Measurements from ENCODE around the gene TUBB2A. TPM values are rescaled to one million over a fixed set of nuclear protein-coding genes. Genes with fewer than 3 reads are reported as not detected.

The TUBB2A gene
- total RNA-seq, 1 experiment from 2014 or later: 169 TPM

DNA sequence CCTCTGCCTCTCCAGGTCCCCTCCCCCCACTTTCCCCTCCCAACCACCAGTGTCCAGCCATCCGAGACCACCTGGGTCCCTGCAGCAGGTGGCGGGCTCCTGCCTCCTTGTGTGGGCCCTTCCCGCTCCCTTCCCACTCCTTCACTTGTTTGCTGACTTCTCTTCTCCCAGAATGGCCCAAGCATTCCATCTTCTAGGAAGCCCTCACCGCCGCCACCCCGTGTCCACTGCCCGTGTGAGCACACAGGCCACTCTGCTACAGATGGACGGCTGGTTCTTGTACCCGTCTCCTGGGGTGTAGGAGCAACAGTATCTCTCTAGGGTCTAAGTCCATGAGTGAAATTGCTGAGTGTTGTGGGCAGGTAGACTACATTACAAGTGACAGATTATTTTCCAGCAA, 23.8 kb downstream of the TUBB2A start:
- in situ Hi-C loops (cut with HindIII; ENCODE audit: low sequenced_read_pairs): no loop called here
- no peak for DNase-seq (ENCODE audit: low spot score)

DNA sequence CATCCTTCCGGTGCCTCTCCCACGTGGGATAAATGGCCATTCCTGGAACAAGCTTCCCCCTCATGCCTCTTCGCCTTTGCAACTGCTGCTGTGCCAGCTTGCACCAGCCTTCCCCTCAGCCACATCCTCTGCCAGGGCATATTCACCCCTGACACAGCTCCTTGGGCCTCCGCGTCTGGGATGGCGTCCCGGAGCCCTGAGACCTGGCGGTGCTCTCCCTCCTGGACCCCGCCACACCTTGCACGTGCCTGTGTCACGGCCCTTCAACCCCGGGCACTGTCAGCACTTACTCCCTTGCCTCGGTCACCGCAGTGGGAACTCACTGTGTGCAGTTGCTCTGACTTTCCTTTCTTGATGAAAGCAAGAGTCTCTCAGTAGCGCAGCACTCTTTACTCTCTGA, 25.6 kb downstream of the TUBB2A start:
- no peak for DNase-seq (ENCODE audit: low spot score)
- in situ Hi-C loops (cut with HindIII; ENCODE audit: low sequenced_read_pairs): no loop called here

DNA sequence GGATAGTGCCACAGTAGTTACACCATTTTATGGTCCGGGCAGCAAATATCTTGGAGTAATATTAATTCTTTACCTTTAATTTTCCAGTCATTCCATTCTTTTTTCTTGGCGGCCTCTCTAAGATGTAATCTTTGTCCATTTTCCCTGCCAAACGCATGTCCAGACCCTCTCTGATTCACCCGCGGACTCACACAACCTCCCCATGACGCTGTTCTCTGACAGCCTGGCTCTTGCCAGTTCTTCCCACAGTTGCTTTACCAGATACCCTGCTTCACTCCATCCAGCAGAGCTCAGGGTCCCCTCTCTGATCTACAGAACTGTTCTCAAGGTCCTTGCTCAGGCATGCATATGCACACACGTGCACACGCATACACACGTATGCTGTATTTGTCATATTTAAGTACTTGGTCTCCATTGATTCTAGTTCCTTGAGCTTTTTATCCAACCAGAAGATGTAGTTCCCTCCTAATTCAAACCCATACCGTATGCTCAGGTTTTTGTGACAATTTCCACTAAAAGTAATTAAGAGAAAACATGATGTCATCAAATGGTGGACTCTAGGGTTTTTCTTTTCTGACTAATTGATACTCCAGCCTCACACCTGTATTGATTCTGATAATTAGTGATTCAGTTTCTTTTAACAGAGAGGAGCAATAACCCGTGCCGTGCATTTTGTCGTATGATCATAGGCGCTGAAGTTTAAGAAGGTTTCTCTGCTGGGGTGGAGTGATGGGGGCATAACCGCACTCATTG, 28.8 kb downstream of the TUBB2A start:
- in situ Hi-C loops (cut with HindIII; ENCODE audit: low sequenced_read_pairs): no loop called here
- no peak for DNase-seq (ENCODE audit: low spot score)

DNA sequence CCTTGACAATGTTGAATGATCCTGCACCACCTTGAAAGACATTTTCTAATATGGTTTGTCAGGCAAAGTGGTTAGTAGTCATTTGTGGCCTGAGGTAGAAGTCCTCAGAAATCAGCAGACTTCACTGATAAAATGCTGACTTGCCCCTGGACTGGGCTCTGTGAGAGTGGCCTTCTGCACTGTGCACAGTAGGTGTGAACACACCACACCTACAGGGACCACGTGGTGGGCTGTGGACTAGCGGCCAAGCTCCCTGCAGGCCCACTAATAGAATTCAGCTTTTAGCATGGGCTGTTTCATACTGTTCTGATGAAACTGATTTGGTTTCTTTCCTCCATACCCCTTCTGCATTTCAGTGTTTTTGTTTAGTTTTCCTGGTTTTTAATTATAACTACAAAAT, 31.5 kb downstream of the TUBB2A start:
- no peak for DNase-seq (ENCODE audit: low spot score)
- in situ Hi-C loops (cut with HindIII; ENCODE audit: low sequenced_read_pairs): no loop called here

DNA sequence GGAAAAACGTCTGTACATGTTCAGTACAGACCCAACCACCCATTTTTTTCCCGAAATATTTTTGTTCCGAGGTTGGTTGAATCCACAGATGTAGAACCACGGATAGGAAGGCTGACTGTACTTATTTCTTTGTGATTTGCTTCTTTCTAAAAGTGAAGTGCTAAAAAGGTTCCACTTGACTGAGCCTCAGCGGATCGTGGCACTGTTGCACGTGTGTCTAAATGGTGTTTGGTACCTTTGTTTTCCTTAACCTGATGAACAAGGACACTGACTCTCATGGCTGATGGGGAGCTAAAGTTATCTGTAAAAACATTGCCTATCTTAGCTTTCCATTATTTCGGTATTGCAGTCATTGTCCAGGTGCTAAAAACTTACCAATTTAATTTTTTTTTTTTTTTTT, 32.7 kb downstream of the TUBB2A start:
- no peak for DNase-seq (ENCODE audit: low spot score)
- in situ Hi-C loops (cut with HindIII; ENCODE audit: low sequenced_read_pairs): no loop called here

DNA sequence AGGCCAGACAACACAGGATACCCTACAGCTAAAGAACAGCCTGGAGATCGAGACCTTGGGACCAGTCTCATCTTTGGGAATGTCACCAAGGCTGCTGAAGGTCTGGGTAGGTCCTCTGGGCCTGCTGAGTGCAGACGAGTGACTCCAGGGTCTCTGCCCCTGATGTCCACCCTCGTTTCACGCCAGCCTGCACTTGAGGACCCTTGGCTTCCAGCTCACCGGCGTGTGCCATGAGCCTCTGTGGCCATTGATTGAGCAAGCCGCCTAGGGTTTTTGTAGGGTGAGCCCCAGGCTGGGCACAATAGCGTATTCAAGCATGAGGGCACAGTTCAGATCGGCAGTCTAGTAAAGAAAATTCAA, 34.5 kb downstream of the TUBB2A start:
- in situ Hi-C loops (cut with HindIII; ENCODE audit: low sequenced_read_pairs): no loop called here
- DNase-seq (ENCODE audit: low spot score): no peak

DNA sequence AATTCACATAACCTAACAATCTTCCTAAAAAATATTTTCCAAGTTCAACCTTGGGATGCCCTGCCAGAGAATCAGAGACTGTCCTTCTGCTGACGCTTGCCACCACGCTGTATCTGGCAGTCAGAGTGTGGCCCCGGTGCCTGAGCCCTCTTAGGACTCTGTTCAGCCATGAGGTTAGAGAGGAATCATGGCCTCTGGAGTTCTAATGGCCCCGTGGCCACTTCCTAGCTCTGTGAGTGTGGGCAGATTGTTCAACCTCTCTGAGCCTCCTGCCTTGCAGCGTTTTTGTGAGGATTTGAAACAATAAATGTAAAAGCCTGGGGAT, 36.6 kb downstream of the TUBB2A start:
- DNase-seq (ENCODE audit: low spot score): no peak
- in situ Hi-C loops (cut with HindIII; ENCODE audit: low sequenced_read_pairs): no loop called here

DNA sequence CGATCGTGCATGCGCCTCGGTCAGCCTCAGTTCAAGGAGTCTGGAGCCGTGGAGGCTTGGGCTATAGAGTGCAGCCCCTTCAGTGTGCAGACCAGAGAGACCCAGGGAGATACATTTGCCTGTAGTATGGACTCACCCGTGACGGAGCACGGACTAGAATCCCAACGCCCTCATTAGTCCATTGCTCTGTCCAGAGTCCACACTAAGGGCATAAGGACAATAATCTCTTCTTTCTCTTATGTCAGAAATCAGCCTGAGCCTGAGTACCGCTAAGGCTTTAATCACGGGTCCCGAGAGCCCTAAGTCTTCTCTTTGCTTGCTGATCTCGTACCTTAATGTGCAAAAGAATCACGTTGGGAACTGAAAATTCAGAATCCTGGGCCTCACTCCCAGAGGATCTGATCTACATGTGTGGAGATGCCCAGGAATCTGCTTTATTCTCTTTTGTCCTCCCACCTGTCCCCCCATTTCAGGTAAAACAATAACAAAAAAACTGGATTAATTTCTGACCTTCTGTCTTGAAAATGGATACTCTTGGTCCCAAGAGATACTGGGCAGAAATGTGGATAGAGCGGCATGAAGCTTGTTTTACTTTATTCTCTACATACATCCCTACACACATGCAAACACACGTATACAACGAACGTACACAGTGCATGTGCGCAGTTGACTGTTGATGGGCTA, 38.2 kb downstream of the TUBB2A start:
- in situ Hi-C loops (cut with HindIII; ENCODE audit: low sequenced_read_pairs): no loop called here
- peak; percentile 56 for DNase-seq (ENCODE audit: low spot score)

DNA sequence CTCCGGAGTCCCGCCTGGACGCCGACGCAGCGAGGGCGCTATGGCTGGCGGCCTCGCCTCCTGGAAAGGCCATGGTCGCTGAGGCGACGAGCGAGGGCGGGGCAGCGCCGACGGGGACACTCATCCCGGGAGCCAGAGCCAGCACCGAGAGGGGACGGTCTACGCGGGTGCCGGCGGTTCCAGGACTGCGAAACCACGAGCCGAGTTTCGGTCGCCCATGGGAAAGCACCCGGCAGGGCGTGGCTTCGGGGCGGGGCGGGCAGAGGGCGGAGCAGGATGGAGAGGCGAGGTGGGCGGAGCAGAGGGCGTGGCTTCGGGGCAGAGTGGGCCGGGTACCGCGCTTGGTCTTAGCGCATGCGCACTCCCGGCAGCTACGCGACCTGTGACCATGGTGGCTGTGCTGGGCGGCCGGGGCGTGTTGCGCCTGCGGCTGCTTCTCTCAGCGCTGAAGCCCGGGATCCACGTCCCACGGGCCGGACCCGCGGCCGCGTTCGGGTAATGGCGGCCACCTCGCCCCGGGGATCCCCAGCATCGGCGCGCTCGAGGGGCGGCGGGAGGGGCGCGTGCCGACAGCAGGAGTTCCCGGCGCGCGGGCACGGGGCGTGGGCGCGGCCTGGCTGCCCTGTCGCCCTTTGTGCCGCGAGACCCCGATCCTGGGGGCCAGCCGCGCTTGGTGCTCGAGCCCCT, 38.8 kb downstream of the TUBB2A start, which contains the start of gene BPHL:
Gene BPHL, plus strand, starts transcription at position 359 of the 687 bp plus-strand sequence. Its CDS starts 30 bp downstream, at position 389.
- DNase-seq (ENCODE audit: low spot score): peak; percentile 96
- in situ Hi-C loops (cut with HindIII; ENCODE audit: low sequenced_read_pairs): no loop called here

DNA sequence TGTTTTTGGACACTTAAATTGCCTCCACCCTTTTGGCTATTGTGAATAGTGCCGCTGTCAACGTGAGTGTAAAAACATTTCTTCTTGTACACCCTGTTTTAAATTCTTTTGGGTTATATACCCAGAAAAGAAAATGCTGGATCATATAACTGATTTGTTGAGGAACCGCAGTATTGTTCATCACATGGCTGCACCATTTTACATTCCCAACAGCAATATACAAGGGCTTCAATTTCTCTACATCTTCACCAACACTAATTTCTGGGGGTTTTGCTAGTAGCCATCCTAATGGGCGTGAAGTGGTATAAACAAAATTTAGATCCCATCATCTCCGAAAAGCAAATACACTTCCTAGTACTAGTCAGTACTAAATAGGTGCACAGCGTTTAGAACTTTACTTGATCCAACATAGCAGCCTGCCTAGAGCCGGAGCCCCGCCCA, 39.4 kb downstream of the TUBB2A start:
- DNase-seq (ENCODE audit: low spot score): no peak
- in situ Hi-C loops (cut with HindIII; ENCODE audit: low sequenced_read_pairs): no loop called here

DNA sequence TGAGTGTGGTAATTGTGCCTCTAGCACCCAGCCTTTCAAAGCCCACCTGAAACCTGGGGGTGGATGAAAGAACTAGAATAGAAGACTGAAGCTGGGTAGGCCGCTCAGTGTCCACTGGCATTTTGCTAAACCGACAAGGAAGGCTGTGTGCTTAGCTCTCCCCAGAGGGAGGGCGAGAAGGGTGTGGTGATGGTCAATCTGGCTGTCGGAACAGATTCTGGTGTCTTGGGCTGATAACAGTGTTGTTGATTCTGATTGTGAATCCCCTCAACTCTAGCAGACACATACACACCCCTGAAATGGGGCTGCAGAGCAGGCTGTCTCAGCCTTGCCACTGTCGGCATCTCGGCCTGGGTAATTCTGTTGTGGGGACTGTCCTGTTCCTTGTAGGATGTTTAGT, 43.0 kb downstream of the TUBB2A start:
- no peak for DNase-seq (ENCODE audit: low spot score)
- in situ Hi-C loops (cut with HindIII; ENCODE audit: low sequenced_read_pairs): no loop called here

DNA sequence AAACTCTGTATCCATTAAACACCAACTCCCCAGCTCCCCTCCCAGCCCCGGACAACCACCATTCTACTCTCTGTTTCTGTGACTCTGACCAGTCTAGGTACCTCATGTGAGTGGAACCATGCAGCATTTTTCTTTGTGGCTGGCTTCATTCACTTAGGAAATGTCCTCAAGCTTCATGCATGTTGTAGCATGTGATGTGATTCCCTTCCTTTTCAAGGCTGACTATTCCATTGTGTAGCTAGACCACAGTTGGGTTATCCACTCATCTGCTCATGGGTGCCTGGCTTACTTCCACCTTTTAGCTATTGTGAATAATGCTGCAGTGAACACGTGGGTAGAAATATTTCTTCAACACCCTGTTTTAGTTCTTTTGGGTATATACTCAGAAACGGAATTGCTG, 47.6 kb downstream of the TUBB2A start:
- in situ Hi-C loops (cut with HindIII; ENCODE audit: low sequenced_read_pairs): no loop called here
- DNase-seq (ENCODE audit: low spot score): no peak

DNA sequence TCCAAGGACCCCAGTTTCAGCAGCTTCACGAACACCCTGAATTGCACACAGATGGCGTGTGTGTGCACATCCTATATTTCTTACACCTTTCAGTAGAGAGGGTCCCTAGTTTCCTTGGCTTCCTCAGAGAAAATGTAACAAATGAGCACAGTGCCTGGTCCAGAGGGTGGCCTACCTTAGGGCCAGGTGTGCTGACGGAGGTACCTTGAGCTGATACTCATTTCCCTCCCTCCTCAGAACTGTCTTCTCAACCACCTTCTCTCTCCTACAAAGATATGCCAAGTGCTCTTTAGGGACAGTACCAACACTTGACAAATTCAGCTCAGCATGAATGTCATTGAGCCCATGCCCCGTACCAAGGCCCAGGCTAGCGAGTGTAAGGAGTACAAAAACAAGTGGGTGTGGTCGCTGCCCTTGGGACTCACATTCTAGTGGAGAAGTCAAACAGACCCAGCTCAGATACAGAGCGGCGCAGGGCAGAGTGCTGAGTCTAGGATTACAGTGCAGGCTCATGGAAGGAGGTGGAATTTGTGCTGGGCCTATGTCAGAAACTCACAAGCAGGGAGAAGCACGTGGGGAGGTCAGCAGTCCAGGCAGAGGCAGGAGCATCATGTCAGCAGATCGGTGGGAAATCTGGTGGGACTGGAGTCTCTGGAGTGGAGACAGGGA, 48.5 kb downstream of the TUBB2A start:
- no peak for DNase-seq (ENCODE audit: low spot score)
- in situ Hi-C loops (cut with HindIII; ENCODE audit: low sequenced_read_pairs): no loop called here

Other genes with a start within 250 kb of the TUBB2A start
- gene SERPINB6, start 186.0 kb downstream of the TUBB2A start, total RNA-seq (2014; rRNA removed; shearing (Covaris generic)): 128 and 147 TPM in 2 replicates
- gene NQO2, start 157.7 kb downstream of the TUBB2A start, total RNA-seq (2014; rRNA removed; shearing (Covaris generic)): 159 and 203 TPM in 2 replicates
- gene RIPK1, start 89.0 kb downstream of the TUBB2A start, total RNA-seq (2014; rRNA removed; shearing (Covaris generic)): 18.8 and 19.0 TPM in 2 replicates
- gene BPHL, start 38.8 kb downstream of the TUBB2A start, total RNA-seq (2014; rRNA removed; shearing (Covaris generic)): 47.0 and 56.9 TPM in 2 replicates
- 31.6 and 39.2 TPM in 2 replicates for gene TUBB2B, start 70.1 kb upstream of the TUBB2A start, total RNA-seq (2014; rRNA removed; shearing (Covaris generic))
- 26.6 and 54.5 TPM in 2 replicates for gene PSMG4, start 101.4 kb upstream of the TUBB2A start, total RNA-seq (2014; rRNA removed; shearing (Covaris generic))

Data from G401 (cell line).